Stimulated activated CD4-positive, alpha-beta T cell treated with anti-CD3 and anti-CD28 coated beads, Interleukin-12 subunit alpha, Interleukin-12 subunit beta, amount 100 ng/mL, for 4 hours (primary cell): Measurements from ENCODE around the gene SHISA8.
"Not testable (repeated sequence)": the region's sequence is repeated elsewhere in the genome, so short reads cannot be mapped to it uniquely, and the experiment has no call there.

Source experiments
- DNase-seq: peaks from one replicate; pipeline ENCODE4 v3.0.0-alpha.2; 2020

SHISA8 gene

DNA sequence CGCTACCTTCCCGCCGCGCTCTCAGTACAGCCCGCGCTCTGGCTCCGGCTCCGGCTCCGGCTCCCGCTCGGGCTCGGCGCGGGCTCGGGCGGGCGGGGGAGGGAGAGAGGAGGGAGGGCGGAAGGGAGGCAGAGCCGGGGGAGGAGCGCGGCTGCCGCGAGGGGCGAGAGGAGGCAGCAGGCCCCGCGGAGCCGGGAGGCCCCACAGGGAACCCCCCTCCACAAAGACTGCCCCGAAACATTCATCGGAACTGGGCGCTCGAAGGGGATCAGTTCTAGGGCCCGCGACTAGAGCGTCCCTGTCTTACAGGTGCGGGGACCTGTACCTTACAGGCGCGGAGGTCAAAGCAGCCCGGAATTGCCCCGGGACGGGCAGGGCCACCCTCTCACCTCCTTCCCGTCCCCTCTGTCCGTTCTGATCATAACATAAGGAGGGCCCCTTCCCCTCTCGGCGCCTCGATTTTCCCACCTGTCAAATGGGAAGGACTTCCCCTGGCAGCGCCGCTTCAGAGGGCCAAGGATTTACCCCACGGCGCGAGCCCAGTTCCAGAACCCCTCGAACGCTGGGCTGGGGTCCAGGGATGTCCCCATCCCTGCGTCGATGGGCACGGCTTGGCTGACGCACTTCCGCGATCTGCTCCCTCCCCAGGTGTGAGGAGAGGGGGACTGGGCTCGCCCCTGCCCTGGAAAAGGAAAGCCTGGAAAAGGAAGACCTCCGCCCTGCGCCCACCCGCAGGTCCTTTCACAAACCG, at the start of gene SHISA8:
TSS of gene SHISA8 (minus strand) at position 40 of the 751 bp plus-strand sequence. CDS start 407 bp downstream, outside the sequence.
- DNase-seq, result peak; percentile 61

DNA sequence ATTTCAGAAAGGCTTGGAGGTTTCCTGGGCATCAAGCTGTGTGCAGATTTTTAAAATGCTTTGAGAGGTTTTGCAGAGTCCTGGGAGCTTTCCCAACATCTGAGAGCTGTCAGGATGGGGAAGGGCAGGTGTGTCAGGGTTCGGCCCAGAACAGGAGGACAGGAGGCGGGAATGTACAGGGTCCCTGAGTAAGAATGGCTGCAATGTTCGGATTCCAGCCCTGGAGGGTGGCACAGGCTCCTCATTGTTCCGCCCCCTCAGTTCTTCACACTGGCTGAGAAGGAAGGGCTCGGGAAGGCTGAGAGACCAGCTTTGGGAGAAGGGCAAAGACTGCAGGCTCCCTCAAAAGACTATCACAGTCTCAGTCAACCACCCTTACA, 49.2 kb upstream of the SHISA8 start:
- no peak for DNase-seq

- no peak for DNase-seq
These were observed 48.7 kb upstream of the SHISA8 start for GRCh38 chr22:41963453-41964111.

DNA sequence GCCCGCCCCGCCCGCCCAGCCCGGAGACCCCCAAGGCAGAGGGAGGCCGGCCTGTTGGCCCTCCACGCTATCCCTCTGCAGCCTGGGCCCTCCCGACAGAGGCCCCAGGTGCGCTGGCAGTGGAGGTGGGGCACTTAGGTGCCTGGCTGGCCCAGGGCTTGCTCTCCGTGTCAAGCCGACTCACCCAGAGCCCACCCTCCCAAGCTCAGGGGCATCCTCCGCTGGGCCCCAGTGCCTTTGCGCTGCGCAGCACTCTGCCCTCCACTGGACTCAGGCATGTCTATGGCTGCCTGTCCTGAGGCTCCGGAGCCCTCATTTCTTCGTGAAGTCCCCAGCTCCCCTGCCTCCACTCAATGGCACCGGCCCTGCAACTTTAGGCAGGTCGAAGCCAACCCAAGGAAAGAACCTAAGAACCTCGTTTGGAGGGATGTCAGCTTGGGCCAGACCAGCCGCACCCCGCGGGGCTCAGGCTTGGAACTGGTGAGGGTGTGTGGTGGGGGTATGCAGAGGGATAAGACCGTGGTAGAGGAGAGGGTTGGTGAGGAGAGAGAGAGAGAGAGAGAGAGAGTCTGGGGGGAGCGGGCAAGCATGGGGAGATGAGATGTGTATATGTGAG, 43.2 kb upstream of the SHISA8 start:
- no peak for DNase-seq

- DNase-seq, result no peak
These were observed 37.8 kb upstream of the SHISA8 start for GRCh38 chr22:41952713-41953112.

- DNase-seq, result no peak
These were observed 37.1 kb upstream of the SHISA8 start, which contains the start of gene SMIM45 for GRCh38 chr22:41951898-41952474. Gene SMIM45, plus strand, starts transcription at chr22:41952150.

DNA sequence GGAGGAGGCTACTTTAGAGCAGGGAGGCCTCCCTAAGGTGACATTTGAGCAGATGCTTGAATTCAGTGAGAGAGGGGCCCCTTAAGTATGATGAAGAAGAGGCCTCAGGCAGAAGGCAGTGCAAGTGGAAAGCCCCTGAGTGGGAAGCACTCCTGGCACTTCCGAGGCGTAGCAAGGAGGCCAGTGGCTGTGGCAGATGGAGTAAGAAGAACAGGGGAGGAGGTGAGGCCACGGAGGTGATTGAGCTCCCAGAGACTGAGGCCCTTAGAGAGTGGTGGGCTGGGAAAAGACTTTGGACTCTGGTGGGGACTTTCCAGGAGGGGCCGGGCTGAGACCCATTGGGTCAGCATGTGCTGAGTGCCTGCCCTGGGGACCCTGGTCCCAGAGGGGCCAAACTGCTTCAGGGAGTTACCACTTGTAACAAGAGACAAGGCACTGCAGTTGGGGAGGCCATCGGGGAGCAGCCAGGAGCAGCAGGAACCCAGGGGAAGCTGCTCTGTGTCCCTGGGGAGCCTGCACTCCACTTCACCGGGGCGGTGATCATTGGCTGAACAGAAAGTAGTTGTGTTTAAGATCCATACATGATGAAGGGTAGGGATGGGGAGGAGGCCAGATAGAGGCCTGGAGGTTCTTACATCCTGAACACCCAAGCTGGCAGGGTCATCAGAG, 34.6 kb upstream of the SHISA8 start:
- no peak for DNase-seq

GRCh38 chr22:41948928-41949296, 34.0 kb upstream of the SHISA8 start:
- not testable (repeated sequence) for DNase-seq

GRCh38 chr22:41948142-41948541, 33.3 kb upstream of the SHISA8 start:
- no peak for DNase-seq

DNA sequence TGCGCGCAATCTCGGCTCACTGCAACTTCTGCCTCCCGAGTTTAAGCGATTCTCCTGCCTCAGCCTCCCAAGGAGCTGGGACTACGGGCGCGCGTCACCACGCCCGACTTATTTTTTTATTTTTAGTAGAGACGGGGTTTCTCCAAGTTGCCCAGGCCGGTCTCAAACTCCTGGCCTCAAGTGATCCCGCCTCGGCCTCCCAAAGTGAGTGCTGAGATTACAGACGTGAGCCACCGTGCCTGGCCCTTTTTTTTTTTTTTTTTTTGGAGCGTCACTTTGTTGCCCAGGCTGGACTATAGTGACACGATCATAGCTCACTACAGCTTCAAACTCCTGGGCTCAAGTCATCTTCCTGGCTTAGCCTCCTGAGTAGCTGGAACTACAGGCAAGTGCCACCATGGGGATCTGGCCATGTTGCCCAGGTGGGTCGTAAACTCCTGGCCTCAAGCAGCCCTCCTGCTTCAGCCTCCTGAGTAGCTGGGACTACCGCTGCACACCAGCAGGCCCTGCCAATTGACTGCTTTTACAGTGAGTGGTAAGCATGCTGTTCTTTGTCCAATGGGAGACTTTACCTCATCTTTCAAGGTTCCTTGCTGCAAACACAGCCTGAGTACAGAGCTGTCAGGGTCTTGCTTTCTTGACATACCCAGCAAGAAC, 32.7 kb upstream of the SHISA8 start:
- no peak for DNase-seq

DNA sequence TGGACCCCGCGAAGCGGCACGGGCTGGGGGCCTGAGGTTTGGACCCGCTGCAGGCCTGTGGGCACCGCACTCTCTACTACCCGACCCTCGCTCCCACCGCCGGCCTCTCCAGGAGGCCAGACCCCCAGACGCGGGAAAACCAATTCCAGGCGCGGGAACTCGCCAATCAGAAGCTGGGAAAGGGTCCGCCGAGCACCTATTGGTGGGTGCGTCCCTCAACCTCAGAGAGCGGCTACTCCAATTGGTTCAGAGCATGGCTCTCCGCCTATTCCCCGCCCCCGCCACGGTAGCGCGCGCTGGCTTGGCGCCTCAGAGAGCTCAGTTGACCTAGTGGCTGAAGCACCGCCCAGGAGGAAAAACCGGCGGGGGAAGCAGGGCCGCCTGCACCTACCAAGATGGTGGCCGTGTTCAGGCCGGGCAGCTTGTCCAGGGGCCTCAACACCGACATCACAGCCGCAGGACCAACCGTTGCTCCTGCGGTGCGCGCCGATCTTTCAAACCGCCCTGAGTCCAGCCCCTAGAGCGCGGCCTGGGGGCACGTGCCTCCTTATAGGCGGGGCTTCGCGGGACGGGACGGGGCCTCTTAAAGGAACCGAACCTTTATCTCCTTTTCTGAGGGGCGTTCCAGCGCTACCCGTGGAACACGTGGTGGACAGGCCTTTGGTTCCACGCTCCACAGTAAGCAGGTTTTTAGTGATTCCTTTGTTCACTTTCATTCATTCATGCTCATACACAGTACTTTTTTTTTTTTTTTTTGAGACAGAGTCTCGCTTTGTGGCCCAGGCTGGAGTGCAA, 32.0 kb upstream of the SHISA8 start, which contains the start of gene CENPM:
TSS of gene CENPM (minus strand) at position 524 of the 795 bp plus-strand sequence. CDS start at position 448, 76 bp downstream.
- DNase-seq, result peak; percentile 90

DNA sequence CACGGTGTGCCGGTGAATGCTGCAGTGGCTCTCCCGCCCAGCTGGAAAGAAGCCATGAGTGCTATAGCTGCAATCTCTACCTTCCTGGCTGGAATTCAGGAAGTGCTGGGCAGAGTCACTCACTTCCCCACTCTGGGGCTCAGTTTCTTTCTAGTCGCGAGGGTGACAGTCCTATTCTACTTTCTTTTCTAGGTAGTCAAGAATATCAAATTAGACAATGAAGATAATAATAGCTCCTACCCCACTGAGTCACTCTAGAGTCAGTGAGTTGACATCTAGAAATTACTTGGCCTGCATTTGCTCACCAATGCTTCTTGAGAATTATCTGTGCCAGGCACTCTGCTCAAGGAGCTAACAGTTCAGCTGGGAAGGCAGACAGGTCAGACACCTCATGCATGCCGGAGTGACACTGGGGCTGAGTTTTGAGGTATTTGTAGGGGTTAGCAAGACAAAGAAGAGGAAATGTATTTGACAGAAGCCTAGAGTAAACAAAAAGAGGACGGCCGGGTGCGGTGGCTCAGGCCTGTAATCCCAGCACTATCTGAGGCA, 28.9 kb upstream of the SHISA8 start:
- DNase-seq, result no peak

- peak; percentile 81 for DNase-seq
These were observed 26.2 kb upstream of the SHISA8 start for GRCh38 chr22:41940832-41941765.

DNA sequence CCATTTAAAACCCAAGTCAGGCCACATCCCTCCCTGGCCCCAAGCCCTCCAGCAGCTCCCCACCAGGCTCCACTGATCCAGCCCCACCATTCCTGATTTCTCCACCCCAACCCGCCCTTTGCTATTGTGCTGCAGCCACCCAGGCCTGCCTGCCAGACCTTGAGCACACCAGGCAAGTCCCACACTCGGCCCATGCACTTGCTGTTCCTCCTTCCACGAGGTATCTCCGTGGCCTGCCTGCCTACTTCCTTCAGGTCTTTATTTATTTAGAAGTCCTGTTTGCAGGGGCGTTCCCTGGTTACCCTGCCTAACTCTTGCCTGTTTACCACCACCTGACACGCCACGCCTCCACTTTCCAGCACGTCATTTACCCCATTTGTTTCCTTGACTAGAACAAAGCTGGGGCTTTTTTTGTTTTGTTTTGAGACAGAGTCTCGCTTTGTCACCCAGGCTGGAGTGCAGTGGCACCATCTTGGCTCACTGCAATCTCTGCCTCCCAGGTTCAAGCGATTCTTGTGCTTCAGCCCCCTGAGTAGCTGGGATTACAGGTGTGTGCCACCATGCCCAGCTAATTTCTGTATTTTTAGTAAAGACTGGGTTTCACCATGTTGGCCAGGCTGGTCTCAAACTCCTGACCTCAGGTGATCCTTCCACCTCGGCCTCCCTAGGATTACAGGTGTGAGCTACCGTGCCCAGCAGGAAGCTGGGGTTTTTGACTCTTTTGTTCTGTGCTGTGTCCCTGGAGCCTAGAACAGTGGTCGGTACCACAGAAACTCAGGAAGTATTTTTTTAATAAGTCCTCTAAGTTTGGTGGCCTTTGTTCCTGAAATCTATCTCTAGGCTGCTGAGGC, 25.3 kb upstream of the SHISA8 start:
- DNase-seq, result peak; percentile 83

DNA sequence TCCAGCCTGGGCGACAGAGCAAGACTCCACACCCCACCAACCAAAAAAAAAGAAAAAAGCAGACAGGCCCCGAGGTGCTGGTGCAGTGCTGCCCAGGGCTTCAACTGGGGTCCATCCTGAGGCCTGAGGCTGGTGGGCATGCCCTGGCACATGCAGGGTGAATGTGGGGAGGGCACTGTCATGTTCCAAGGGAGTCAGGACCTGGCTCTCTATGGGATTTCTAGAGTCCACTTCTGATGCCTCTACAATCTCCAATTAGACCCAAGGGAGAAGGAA, 22.0 kb upstream of the SHISA8 start:
- DNase-seq, result no peak

DNA sequence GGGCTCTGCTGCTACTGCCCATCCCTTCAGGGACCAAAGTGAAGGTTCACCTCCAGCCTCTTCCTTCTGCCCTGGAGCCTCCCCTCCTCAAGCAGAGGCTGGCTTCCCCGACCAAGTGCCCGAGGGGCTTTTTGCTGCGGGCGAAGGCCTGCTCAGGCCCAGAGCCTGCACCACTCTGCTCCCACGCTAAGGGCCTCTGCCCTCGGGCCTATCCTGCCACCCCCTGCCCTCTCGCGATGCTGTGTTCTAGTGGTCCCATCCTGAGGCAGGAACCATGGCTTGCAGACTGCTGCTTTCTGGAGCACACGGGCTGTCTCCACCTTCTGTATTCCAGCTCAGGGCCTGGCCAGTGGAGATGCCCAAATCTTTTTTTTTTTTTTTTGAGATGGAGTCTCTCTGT, 20.6 kb upstream of the SHISA8 start:
- no peak for DNase-seq

DNA sequence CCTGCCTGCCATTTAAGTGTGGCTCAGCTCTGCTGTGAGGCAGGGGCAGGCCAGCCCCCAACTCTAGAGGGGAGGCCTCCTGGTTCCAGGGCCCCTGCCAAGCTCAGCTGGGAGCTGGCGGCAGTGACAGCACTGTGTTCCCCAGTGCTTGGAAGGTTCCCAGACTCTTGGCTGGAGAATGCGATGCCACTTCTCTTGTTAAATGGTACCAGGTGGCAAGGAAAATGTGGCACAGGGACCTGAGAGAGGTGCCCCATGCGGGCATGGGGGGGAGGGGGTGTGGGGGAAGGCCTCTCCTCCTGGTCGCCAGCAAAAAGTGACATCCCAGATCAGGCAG, 20.1 kb upstream of the SHISA8 start:
- no peak for DNase-seq

GRCh38 chr22:41934284-41935014, 19.6 kb upstream of the SHISA8 start:
- no peak for DNase-seq
